ENCODE data around the gene RAB11A.

The RAB11A gene

DNA sequence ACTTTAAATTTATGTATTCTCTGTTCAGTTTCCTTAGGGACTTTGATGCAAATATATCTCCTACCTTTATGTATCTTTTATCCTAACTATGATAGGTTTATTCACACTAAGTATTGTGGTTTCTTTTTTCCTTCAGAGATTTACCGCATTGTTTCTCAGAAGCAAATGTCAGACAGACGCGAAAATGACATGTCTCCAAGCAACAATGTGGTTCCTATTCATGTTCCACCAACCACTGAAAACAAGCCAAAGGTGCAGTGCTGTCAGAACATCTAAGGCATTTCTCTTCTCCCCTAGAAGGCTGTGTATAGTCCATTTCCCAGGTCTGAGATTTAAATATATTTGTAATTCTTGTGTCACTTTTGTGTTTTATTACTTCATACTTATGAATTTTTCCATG lies 18.3 kb downstream of the RAB11A start:
- no peak for DNase-seq

DNA sequence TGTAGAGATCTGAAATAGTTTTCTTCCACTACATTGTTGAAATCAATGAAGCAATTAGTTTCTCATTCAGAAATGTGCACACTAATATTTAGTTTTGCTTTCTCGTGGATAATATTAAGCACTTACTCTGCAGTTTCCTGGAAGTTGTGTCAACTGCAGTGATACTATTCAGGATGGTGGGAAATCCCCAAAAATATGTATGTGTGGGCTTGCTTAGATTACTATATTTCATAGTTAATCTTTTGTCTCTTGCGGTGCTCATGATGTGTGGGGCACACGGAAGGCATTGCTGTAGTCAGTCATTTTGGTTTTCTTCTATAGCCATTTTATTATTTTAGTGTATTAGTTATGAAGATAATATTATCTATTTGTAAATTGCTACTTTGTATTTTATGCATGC lies 19.7 kb downstream of the RAB11A start:
- no peak for DNase-seq

DNA sequence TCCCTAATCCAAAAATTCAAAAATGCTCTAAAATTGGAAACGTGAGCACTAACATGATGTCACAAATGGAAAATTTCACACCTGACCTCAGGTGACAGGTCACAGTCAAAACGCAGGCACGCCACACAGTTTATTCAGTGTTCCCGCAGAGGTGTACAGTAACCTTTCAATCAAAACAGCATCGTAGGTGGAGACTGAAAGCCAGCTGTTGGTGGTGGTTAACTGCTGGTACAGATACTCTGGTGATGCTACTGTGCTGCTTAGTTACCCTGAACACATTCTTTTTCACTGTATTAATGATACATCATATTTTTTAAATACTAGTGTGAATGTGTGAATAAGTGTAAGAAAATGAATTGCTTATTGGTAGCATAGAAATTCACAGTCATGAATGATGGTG lies 23.8 kb downstream of the RAB11A start:
- DNase-seq = no peak

DNA sequence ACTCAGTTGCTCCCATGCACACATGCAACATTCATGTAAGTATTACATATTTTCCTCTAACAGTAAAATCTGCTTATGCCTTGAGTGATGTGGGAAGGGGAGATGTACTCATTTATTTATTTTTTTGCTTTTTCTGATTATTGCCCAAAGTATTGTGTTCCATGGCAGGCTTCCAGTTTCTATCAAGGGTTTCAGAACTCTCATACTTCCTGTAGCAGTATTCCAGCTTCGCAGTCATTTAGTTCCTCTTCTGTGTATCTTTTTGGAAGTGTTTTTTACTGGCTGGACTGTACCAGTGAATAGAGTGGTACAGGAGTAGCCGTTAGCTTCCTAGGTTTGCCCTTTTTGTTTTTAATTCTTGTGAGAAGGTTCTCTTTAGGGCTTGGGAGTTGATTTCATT lies 26.9 kb downstream of the RAB11A start:
- DNase-seq = no peak

DNA sequence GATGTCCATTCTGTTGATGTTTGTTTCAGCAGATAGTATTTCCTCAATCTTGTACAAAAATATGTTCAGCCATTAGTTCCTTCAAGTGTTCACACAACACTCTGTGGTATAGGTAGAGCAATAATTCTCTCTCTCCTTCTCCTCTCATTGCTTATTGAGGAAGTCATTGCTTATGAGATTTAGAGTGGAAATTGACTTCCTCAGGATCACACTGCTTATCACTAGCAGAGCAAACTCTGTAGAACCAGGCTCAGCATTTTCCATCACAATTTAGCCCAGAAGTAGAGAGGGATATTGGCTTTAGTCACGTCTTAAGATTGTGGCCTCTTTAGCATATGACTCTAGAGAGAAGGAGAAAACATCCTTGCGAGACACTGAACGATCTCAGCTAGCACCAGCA lies 31.2 kb downstream of the RAB11A start:
- DNase-seq = no peak

DNA sequence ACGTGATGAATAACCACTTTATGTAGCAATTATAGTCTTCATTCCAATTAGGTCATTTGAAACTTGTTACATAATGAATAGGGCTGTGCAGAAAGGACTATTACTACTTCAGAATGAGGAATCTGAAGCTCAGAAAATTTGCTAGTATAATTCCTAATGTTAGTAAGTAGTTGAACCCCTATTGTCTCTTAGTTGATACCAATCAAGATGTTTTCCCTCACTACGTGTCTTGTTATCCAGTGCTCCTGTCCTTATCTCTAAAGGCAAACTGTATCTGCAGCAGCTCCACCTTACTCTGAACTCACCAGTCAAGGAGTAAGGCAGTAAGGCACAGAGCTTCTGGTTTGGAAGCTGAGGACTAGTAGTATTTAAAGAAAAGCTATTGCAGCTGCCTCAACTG lies 32.0 kb downstream of the RAB11A start:
- no peak for DNase-seq

DNA sequence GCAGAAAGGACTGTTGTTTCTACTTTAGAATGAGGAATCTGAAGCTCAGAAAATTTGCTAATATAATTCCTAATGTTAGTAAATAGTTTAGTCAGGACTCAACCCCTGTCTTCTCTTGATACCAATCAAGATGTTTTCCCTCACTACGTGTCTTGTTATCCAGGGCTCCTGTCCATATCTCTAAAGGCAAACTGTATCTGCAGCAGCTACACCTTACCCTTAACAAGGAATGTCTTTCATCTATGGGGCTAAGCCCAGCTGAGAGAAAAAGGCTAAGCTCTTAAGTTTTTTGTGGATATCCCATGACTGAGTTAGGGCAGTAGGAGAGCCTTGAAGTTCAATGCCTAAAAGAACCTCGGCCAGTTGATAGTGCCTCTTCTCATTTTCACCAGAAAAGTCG lies 32.5 kb downstream of the RAB11A start:
- DNase-seq = no peak

DNA sequence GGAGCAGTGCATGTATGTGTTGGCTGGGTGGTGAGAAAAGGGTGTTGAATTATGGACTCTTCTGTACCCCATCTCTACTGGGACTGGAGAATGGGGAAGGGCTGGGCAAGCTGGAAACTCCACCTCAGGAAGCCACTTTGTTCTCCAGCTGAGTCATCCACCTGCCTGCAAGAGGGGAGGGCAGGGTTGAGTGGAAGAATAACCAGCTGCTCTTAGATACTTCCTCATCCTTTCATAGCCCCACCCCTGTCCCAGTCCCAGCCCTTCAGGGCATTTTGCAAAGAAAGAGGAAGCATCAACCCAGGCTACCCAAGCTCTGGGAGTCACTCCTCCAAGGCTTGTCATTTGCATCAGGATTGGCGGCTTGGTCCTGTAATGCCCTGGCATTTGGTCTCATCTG lies 33.1 kb downstream of the RAB11A start:
- no peak for DNase-seq

DNA sequence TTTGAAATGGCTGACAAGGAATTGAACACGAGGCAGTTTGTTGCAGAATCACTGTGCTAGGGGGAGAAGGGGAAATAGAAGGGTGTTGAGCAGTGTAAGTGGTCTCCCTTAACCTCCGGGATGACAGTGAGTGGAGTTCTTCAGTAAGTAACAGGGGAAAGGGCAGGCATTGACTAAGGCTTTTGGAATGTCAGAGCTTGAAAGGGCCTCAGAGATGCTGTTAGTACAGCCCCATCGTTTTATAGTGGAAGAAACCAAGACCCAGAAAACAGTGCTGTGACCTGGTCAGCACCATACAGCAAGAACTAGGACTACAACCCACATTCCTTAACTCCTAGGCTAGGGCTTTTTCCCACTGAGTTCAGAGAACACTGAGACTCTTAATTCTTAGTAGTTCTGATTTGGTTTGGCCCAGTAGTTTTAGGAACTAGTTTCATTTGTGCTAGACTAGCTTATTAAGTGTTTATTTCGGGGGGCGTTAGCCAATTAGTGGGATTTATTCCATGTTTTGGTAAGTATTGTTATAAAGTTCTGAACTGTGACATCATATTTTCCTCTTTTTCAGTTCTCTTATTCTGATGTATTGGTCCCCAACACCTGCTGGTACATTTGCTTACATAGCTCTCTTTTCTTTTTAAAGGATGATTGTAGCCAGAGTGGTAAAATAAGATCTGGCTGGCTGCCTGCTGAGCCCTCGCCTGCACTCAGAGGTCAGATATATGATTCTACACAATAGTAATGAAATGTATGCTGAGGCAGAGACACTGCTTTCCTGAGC lies 34.2 kb downstream of the RAB11A start:
- DNase-seq = no peak

DNA sequence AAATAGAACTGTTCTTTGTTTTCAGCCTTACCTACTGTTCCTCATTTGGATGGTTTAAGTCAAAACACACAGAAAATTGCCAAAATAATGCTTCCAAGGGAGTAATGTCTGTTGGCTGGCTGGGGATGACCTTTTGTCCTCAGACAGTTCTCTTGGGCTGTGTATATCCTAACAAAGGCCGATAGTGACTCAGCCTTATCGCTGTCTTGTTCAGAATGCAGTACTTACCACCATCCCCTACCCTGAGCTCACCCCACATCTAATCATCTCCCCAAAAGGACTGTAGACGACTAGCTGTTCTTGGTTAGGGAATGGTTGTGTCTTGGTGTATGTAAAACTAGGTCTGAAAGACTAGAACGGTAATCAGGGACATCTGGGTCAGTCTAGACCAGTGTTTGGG lies 35.0 kb downstream of the RAB11A start:
- no peak for DNase-seq

DNA sequence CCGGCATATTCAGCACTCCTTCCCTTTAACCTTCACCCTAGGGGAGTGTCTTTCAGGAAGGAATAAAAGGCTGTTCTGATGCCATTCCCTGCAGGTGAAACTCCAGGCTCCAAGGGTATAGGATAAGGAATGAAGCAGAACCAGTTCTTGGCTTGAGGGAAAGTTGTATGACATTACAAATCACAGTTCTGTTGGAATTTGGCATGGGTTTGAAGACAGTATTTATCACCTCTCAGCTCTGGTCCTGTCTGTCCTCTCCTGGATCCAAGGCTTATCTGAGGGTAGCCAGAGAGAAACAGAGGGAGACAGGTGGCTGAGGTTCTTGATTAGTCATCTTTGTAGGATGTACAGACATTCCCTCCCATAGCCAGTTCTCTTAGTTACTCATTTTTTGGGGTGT lies 37.1 kb downstream of the RAB11A start:
- DNase-seq = no peak

DNA sequence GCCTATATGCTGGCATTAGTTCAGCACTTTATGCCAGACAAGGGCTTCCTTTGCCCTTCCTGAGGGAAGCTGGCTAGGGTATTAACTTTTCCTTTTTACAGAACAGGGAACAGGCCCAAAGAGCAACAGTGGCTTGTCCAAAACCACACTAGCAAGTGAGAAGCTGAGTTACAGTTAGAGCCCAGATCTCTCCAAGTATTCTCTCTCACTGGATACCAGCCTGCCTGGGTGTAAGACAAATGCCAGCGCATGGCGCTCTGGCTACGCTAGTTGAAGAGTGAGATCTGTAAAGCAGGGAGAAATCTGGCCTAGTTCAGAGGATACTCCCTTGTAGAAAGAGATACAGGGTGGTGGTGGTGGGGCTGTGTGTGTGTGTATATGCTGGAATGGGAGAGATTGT lies 38.4 kb downstream of the RAB11A start:
- no peak for DNase-seq

DNA sequence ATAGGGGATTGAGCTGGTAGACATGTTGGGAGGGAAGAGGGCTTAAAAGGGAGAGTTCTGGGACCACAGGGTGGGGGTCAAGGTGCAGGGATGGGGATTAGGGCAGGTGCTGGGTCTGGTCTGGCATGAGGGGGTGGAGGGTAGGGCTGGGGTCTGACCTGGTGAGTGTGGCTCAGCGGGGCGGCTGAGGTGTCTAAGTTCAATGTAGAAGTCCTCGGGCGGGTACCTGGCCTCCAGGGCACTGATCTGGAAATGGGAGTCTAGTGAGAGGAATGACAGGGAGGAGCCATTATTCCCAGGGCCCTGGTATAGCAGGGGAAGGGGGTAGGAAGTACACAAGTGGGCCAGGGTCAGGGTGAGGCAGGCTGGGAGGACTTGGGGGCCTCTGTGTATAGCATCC lies 39.6 kb downstream of the RAB11A start:
- no peak for DNase-seq

DNA sequence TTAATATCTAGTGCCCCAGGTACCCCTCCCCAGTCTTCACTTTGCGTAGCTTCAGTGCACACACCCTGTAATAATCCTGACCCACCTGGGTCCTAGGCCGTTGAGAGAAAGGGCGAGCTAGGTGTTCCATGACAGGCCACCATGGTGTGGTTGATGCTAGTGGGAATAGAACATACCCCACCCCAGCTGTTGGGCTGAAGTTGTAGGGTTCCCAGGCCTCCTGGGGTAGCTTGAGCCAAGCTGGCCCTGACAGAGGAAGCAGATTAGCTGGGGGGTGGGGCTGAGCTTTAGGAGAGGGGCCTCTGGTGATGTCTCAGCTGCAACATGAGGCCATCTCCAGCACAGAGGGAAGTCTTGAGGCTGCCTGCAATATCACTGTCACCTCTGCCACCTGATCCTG lies 40.5 kb downstream of the RAB11A start:
- DNase-seq = no peak

DNA sequence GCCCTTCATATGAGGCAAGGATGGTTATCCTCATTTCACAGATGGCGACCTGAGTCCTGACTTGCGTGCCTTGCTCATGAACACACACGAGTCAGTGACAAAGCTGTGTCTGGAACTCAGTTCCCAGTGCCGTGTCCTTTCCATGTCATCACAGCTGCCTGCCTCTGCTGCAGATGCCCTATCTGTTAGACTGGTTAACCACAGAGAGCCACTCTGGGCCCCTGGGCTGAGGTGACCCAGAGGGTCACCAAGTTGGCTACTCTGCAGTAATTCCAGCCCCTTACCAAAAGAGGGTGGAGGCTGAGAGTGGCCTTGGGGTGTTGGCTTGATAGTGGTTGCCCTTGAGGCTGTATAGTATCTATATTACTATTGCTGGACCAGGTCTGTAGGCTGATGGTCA lies 41.0 kb downstream of the RAB11A start:
- no peak for DNase-seq

DNA sequence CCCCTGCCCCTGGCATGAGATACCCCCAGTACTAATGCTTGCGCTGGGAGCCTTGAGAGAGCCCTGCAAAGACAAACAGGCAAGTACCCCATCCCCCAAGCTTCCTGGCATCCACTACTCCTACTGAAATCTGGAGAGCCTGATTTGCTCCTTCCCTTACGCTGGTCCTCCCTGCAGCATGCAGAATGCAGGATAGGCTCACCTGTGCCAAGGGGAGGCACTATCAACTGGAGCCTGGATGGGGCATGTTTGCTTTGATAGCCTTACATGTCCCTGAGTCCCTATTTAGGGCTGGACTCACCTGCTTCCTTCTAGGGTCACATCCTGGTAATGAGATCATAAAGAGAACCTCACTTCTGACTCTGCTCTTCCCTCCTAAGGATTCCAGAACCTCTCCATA lies 42.9 kb downstream of the RAB11A start:
- no peak for DNase-seq

DNA sequence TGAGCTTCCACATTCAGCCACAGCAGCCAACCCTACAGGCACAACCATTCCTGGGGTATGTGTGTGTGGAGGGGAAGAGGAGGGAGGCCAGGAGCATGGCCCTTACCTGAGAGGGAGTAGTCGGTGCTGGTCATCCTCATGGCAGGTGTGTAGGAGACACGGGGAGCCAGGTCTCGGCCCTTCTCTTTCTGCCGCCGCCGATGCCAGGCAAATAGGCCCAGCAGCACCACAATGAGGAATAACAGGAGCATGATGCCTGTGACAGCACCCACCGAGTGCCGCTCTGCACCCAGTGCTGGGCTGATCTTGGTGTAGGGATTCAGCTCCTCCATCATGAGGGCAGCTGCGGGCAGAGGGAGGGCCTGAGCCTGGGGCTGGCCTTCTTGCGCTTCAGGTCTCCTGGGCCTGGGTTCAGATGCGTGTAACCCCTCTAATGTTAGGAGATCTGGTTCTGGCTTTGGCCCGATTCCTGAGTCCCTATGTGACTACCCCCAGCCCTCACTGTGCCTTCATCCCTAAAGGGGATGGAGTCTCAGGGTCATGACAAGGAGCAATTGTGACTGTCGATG lies 44.4 kb downstream of the RAB11A start:
- DNase-seq = no peak

DNA sequence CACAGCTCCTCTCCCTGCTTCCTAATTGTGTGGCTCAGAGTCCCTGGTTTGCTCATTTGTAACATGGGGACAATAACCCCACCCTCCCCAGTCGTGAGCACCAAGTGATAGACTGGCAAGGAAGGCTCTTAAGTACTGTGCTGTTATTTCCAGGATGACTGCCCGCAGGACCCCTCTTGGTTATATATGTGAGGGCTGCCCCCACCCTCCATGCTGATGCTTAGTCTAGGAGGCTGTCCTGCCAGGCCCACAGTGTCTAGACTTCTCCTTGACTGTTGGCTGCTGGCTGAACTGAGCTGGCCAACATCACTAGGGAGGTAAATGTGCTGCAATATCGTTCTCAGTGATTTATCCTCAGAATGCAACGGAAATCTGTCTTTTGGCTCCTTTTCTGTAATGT lies 45.1 kb downstream of the RAB11A start:
- DNase-seq = no peak

DNA sequence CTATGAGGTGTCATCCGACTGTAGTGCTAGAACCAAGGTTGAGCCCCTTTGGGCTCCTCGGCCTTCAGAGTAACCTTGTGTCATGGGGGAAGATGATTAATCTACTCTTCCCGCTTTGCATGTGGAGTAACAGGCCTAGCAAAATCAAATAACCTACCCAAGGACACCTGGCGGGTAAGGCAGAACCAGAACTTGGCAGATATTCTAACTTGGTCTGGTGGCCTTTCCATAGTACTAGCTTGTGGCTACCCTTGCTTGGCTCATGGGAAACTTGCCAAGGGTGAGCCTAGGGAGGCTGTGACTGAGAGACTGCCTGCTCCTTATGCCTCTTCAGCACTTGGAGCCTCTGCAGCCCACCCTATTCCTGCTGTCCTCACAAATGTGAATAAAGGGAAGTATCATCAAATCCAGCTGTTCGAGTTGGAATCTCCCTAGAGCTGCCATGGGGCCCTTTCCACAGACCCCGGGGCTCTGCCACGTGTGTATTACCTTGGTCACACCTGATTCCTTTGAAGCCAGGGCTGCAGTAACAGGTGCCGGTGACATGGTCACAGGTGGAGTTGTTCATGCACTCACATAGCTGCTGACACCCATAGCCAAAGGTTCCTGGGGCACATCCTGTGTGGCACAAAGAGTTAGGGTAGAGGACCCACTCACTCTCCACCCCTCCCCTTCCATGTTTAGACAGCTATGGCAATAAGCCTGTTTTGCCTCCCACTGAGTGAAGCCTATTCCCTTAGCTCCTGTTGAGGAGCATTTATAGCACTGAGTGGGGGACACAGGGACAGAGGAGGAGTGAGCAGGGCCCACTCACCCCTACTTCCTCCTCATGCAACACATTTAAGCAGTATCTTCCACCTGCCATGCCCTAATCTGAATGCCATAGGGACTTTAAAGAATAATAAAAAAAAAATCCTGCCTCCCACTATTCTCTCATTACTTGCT lies 46.0 kb downstream of the RAB11A start:
- DNase-seq = no peak

DNA sequence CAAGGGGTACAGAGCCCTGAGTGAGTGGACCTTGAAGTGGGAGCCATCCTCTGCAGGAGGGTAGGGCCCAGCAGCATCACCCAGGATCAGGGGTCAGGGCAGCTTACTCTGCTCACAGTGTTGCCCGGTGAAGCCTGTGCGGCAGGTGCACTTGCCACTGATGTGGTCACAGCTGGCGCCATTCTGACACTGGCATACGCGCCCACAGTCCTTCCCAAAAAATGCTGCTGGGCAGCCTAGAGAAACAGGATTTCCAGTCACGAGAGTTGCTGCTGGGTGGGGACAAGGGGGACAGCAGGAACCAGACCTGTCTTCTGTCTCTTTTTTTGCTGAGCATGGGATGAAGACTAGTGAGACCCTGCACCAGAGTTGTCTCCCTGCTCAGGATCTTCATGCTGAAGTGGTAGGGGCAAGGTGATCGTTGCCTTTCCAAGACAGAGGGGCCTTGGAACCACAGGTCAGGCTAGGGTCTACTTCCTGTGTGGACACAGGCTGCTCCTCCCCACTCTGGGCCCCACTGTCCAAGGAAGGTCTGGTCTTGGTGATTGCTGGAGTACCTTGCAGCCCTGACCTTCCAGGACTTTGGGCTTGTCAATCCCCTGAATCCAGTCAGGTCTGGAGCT lies 46.9 kb downstream of the RAB11A start:
- no peak for DNase-seq

DNA sequence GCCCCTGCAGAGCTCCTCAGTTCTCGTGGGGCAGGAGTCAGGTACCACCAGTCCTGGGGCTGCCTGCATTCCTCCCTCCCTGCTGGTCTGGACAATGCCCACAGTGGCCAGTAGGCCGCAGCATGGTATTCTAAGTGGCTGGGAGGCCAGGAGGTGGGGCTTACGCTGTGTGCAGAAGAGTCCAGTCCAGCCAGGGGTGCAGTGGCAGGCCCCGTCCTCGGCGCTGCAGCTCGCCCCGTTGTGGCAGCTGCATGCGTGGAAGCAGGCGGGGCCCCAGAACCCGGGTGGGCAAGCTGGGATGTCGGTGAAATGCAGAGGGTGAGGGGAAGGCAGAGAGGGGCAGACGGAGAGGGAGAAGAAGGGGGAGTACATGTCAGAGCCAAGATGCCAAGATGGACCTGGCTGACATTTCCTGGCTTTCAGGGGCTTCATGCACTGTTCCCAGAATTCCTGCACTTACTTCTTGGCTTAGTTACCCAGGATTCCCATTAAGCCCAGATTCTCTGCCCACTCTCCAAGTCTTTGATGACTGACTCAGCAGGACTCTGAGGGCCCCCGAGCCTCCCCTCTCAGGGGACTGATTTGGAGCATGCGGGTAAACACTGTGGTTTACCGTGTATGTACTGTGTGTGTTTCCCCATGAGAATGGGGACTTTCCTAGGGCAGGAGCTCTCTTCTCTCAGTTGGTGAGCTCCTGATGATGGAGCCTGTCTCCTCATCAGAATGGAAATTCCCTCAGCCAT lies 47.5 kb downstream of the RAB11A start:
- no peak for DNase-seq

DNA sequence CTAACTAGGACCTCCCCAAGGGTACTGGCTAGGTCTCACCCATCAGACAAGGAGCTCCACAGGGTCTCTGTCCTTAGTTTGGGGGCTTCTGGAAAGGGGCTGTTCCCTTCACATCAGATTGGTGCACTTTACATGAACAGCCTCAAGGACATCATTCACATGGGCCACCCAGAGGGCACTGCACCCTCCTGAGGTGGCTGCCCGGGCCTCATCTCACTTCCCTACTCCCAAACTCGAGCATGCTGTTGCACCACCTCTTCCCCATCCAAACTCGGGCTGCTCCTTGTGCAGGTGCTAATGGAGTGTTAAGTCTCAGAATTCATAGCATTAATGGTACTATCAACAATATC lies 48.1 kb downstream of the RAB11A start:
- no peak for DNase-seq

DNA sequence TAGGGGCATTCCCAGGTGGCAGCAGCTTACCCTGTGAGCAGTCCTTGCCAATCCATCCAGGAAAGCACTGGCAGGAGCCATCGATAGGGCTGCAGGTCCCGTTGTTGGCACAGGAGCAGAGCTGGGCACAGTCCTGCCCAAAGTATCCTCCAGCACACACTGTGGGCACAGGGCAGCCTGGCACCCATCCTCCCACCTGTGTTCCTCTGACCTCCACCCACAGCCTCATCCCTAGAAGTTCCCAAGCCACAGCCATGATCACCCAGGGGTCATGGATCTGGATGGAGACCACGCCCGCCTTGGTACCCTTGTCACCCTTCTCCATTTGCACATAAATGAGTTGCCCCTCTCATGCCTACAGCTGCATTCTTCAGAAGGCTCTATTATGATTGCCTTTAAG lies 48.6 kb downstream of the RAB11A start:
- DNase-seq = no peak
